Stimulated activated CD8-positive, alpha-beta memory T cell treated with anti-CD3 and anti-CD28 coated beads, Interleukin-15, amount 100 ng/mL, for 24 hours (primary cell): ENCODE measurements around the gene ARL14EP.

Experiments
- DNase-seq: peaks from one replicate; pipeline ENCODE4 v3.0.0-alpha.2; 2020; ENCODE audit warnings: low read depth

Gene ARL14EP

DNA sequence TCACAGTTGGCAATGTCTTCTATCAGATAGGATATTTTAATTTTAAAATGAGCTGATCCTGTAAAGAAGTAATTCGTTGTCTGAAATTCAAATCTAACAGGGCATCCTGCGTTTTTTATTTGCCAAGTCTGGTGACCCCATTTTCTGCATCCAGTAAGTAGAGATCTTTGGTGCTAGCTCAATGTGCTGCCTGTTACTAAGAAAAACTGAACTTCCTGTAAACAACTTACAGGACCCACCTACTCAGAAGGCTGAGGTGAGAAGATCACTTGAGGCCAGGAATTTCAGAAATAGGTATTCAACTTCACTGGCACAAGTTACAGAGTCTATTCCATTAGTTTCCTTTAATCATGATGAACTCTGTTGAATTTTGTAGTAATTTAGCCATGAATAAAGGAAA lies 4.0 kb downstream of the ARL14EP start:
- DNase-seq = no peak

DNA sequence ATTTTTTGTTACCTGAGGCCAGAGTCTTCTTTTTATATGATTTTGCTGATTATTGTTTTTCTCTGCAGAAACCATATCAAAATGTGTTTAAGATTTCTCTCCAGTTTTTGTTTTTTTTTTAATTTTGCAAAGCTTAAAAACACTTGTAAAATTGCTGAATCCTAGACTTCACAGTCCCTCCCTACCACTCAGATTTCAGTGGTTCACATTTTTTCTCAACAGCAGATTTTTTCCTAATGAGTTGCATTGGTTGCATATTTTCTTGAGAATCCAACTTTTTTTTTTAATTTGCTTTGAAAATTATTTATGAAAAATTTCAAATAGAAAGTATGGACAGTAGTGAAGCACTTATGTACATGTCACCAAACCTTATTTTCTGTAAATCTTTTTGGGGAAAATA lies 5.8 kb downstream of the ARL14EP start:
- DNase-seq = no peak

DNA sequence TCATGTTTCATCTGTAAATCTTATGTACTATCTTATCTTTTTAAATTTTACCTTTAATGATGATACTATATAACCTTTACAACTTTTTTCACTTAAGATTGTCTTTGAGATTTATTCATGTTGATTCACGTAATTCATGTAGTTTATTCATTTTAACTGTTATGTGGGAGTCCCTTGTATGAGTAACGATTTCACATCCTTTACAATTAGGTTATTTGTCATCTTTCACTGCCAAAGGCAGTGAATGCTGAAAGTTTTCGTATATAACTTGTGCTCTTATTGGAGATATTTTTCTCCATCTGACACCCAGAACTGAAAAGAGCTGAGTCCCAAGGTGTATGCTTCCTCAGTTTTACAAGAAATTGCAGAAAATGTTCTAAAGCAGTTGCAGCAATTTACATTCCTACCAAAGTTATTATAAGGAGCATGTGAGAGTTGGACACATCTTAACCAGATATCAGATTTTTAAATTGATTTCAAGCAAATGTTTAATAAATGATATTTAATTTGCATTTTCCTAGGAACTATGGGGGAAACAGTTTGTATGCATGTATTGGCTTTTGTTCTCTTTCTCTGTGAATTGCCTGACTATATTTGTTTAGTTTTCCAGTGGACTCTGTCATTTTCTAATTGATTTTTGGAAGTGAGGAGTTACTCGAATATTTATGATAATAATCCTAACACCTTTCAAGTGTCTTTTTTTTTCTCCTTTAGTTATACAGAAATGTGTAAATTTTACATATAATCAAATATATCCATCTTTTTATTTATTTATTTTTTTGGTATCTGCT lies 6.4 kb downstream of the ARL14EP start:
- no peak for DNase-seq

DNA sequence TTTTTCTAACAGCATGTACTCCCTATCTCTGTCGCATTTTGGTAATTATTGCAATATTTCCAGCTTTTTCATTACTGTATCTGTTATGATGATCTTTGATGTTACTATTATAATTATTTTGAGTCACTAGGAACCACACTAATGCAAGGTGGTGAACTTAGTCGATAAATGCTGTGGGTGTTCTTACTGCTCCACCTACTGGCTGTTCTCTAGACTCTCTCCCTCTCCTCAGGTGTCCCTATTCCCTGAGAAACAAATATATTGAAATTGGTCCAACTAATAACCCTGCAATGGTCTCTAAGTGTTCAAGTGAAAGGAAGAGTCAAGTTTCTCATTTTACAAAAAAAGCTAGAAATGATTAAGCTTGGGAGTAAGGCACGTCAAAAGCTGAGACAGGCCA lies 10.5 kb downstream of the ARL14EP start:
- no peak for DNase-seq

DNA sequence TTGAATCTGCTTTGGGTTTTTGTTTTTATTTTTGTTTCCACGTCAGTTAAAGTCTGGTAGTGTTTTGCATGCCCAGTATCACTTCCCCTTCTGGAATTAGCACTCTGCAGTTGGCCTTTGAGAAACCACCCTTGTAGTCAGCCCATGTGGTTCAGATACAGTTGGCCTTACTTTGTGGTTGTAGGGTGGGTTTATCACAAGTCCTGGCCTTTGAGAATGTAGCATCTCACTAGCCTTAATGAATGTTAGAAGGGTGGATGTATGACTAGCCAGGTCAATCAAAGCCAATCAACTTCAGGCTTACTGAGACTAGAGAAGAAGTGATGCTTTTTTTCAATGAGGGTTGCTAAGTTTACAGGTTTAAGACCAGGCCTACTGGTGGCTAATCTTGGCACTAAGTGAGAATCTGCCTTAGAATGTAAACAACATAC lies 19.8 kb downstream of the ARL14EP start:
- DNase-seq = no peak

DNA sequence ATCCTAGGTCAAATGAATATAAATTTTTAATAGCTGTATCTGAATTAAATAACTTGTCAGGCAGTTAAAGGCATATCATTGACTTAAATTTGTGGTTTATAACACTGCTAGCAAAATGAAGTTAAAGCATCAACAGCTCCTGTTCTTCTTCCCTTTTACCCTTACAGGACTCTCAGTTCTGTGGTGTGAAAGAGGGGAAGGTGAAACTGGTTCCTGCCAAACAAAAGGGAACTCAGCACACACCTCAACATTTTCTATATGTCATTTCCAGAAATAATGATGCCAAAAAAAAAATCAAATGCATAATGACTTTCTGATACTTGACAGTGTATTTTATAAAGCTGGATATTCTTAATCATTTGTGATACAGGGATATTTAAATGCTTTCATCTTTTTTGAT lies 21.2 kb downstream of the ARL14EP start:
- no peak for DNase-seq

DNA sequence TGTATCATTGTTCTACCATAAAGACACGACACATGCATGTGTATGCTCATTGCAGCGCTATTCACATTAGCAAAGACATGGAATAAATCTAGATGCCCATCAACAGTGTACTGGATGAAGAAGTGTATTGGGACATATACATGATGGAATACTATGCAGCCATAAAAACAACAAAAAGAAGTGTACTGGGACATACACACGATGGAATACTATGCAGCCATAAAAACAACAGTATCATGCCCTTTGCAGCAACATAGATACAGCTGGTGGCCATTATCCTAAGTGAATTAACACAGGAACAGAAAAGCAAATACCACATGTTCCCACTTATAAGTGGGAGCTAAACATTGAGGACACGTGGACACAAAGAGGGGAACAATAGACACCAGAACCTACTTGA lies 22.7 kb downstream of the ARL14EP start:
- no peak for DNase-seq

DNA sequence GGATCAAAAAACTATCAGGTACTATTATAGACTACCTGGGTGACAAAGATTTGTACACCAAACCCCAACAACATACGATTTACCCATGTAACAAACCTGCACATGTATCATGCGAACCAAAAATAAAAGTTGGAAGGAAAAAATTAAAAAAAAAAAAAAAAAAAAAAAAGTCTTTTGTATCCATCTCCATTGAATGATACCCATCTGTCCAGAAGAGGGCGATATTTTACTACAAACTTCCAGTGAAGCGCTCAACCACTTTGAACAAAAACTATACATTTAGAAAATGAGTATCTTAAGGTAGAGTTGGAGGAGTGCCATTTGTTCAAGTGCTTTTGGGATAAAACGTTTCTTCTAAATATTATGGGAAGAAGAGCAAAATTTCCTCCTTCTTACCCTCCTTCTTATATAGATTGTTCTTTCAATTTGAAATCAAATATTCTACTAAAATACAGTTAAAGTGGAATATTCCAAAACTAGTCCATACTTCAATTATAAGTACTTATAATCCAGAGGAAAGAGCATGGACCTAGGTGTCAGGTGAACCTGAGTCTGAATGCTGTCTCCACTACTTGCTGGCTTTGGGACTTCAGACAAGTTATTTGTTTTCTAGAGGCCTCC lies 23.3 kb downstream of the ARL14EP start:
- DNase-seq = no peak

DNA sequence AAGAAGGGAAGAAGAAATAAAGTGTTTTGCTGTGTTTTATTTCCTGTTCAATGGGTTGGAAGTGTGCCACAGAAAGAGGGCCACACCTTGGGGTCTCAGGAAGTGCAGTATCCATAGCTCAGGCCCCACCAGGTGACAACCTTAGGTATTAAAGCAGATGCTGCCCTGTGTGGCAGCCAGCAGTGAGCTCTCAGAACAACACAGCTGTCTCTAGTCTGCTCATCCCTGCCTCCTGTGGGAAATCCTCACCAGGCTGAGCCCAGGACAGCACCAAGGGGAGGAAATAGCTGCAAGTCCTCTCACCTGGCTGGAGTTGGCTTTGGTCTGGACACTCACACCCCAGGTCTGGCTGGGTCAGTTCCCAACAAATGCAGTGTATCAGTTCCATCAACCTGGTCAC lies 25.1 kb downstream of the ARL14EP start:
- DNase-seq = no peak

DNA sequence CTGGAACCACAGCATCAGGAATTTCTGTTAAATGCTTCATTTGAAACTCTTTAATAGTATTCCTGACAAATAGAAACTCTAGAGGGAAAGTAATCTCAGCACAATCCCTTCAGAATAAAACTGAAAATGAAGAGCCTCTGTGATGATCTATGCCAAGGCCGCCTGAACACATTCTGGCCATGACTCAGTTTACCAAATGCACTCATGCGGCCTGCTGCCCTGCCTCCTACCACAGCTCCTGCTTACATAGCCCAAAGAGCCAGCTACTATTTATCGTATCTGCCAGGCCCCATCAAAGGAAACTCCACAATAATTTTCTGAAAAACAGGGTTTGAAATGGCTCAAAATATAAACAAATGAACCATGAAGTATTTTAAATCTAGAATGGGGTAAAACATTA lies 27.0 kb downstream of the ARL14EP start:
- DNase-seq = no peak

DNA sequence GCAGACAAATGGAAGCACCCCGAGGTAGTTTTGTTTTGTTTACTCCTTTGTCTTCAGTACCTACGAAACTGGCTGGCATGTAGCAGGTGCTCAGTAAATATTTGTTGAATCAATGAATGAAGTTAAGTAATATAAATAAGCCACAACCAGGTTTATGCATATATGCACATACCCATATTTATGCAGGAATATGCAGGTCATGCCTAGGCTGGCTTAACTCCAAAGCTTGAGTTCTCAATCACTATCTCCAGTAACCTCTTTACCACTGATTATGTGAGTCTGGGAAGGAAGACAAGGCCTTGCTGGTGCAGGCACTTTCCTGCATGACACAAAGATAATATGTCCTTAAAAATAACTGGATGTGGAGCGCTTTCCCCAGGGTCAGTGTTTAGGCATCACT lies 27.5 kb downstream of the ARL14EP start:
- DNase-seq = no peak

DNA sequence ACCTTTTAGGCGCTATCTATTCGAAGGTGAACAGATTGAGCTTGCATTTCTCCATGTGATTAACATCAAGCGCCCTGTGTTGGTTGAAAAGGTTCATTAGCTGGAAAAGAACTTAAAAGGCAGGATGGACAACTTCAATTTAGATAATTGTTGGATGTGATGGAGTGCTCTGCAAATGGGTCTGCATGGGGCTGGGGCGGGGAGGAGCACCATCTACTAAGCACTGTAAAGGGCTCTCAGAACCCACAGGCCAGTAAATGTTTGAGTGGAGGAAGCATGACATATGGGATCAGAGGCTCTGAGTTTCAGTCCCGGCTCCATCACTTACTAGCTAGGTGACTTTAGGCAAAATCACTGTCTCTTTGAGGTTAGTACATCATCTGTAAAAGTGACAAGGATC lies 28.2 kb downstream of the ARL14EP start:
- no peak for DNase-seq

DNA sequence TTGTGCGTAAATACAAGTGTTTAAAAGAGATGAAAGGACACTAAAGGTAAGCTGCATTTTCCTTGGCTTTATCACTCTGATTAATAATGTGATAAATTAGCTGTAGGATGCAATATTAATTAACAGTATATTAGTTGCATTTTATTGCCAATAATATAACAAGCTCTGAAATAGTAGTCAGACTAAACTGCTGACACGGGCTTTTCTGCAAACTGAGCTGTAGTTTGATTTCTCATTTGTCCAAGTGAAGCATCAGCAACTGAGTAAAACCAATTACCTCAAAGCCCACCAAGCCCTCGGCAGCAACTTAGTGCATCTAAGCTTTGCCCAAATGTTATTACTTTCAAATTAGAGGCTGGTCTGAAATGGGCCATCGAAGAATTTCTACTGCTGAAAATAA lies 33.5 kb downstream of the ARL14EP start:
- DNase-seq = no peak

DNA sequence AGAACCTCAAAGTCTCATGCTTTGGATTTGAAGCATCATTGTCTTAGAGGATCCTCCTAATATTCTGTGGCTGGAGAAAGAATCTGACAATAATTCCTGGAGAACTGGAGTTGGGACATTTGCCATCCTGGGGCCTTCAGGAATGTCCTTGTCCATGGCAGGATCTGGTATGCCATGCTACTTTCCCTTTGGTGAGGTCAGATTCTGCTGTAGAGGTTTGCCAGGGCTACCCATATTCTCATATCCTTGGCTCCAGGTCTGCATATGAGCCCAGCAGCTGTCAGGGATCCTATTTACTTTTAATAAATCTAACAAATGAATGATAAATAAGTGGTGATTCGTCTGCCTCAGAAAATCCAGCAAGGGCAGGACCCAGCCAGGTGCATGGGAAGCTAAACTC lies 35.0 kb downstream of the ARL14EP start:
- no peak for DNase-seq

DNA sequence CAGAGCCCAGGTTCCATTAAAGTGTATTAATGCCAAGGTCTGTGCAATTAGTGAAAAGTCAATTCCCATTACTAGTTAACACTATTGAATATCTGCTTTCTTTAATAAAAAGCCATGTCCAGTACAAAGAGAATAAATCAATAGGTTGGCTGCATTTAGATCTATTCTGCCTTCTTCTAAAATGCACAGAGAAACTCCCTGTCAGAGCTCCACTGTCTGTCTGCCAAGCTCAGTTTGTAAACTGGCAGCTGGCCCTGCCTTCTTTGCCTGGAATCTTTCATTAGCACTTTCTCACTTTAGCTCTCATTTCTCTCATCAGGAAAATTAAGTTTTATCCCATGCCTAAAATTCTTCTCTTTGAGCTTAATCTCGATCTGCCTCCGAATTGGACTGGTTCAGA lies 35.6 kb downstream of the ARL14EP start:
- DNase-seq = no peak

DNA sequence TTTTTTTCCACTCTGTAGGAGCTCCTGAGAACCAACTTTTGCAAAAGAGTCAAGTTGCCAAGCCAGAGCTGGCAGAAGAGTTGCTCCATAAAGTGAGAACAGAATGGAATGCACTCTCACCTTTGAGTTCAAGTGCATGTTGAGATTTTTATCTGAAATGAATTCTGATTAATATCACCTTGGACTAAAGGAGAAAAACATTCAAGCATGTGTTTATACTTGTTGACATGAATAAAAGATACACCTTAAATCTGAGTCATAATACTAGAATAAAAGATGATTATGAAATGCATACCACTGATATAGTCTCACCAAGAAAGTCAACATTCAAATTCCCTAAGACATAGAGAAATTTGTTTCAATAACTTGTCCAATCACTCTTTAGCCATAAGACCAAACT lies 37.8 kb downstream of the ARL14EP start:
- no peak for DNase-seq

DNA sequence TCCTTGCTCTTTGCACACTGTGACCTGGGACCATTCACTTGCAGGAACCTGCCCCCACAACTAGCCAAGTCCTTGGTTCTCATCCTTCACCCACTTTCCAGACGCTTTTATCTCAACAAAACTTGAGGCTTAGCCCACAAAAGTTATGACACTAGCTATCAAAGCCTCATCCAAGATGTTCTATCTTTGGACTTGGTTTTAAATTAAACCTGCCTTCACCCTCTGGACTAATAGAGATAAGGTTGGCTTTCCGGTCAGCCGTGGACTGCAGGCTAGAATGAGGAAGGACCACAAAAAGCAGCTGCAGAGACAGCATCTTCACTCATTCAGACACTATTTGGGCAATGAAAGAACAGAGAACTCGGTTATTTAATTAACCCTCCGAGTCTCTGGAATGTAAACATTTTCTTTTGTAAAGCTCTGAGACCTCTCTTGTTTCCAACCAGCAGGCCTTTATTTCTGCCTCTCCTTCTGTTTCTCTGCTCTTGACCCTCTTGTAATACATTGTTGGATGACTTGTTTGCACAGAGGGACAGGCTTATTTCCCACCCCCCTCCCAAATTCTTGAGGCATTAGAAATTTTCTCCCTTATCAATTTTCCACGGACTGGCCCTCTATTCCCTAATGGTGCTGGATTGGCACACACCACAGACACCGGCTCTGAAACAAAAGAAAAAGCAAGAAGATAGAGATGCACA lies 41.4 kb downstream of the ARL14EP start:
- DNase-seq = no peak

DNA sequence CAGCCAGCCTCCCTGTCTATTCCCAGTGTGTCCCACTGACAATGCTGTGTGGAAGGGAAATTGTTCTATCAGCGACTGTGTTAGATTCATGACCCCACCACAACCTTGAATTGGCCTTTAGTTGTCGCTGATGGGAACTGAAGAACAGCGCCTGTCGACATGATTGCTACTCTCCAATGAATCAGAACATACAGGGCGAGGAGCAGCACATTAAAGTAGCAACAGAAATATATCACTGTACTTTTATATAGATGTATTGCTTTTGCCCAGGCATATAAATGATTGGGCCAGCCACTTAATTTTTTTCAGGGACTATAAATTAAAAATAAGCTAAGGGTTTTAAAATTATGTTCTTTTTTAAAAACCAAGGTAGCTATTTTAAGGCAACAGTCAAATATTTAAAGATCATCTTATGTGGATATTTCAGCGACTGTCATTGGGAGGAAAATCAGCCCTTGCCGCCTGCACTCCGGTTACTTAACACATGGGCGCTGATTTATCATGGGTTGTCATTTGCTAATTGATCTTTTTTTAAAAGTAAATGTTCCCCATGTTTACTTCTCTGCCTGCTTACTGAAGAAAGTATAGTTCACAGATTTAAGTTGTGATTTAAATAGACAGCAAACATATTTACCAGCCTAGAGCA lies 42.1 kb downstream of the ARL14EP start:
- DNase-seq = no peak

DNA sequence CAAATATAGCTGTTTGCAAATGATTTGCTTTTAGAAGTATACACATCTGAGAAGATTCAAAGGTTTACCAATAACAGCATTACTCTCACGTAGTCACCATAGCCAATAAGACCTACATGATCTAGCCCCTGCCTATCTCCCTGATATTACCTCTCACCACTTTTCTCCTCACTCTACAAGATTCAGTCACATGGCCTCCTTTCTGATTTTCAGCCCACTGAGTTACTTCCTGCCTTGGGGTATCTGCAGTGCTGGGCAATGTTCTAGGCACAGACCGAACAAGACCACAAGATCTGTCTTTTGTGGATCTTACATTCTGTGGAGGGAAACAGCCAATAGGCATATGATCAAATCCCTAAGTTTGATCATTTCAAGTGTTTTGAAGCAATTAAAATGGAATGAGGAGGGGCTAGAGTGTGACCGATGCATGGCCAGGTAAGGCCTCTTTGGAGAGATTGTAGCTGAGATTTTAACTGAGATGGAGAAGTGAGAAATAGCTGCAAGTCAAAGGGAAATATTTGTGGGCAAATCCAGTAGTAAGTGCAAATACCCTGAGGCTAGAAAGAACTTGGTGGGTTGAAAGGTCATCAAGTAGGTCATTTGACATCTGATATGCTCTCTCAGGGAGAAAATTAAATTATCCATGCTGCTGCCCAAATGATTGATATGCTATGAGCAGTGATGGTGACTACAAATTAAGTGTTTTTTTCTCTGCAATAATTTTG lies 43.1 kb downstream of the ARL14EP start:
- no peak for DNase-seq

DNA sequence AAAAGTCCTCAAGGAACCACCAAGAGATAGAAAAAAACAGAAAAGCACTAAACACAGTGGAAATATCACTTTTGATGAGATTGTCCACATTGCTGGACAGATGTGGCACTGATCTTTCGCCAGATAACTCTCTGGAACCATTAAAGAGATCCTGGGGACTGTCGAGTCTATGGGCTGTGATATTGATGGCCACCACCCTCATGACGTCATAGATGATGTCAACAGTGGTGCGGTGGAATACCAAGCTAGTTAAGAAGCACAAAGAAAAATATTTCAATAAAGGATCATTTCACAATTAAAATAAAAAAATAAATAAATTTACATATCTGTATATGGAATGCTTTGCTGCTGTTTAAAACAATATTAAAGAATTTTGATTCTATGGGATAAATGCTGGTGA lies 45.5 kb downstream of the ARL14EP start:
- DNase-seq = no peak

DNA sequence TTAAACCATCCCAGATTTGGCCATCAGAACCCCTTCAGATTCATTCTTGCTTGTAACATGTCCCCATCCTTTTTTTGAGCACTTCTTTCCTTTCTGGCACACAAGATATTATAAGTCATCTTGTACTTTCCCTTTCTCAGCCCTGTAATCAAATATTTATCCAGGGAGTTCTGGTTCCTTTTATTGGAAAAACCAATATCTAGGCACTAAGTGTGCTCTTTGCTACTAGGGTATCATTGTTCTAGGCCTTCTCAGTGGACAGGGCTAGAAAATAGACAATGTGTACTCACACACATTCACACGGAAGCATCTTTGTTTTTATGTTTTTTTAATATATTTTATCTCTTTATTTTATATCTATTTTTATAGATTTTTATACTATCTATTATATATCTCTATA lies 47.3 kb downstream of the ARL14EP start:
- no peak for DNase-seq

DNA sequence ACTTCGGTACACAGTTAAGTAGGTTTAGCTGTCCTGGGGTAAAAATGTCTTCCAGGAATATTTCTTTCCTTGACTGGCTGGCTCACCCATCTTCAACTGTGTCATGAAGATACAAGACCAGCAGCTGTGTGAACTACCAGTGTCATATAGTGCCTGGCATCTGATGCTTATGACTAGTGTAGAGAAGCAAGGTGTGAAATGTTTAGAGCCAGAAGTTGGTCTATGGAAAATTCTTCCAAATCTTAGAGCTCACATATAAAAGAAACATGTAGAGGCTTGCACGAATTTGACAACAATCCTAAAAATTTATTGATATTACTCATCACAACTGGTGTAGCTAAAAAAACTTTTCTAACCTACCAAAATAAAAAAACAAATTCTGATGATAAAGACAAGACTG lies 54.4 kb downstream of the ARL14EP start:
- DNase-seq = no peak
